Left kidney (tissue), 2 donors: Measurements from ENCODE around the gene PCDHGC5. TPM values are rescaled to one million over a fixed set of nuclear protein-coding genes. Genes with fewer than 3 reads are reported as not detected.
A peak's percentile ranks its signal among the peaks of the same experiment; 100 is the strongest.

Experiments used
- DNase-seq: peaks from one replicate; pipeline ENCODE4 v3.0.0-alpha.2; 2013
- polyA plus RNA-seq: library from polyadenylated mRNA; unstranded; fragments of 120-200 nt; gene quantifications from one replicate; pipeline ENCODE4 v1.2.1, GENCODE V29; 2013; ENCODE audit not compliant: insufficient read length

Gene PCDHGC5
- polyA plus RNA-seq, 1 donor = 0.81 TPM

DNA sequence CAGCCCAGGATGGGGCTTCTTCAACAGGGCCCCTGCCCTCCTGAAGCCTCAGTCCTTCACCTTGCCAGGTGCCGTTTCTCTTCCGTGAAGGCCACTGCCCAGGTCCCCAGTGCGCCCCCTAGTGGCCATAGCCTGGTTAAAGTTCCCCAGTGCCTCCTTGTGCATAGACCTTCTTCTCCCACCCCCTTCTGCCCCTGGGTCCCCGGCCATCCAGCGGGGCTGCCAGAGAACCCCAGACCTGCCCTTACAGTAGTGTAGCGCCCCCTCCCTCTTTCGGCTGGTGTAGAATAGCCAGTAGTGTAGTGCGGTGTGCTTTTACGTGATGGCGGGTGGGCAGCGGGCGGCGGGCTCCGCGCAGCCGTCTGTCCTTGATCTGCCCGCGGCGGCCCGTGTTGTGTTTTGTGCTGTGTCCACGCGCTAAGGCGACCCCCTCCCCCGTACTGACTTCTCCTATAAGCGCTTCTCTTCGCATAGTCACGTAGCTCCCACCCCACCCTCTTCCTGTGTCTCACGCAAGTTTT, 23.6 kb downstream of the PCDHGC5 start:
- no peak for DNase-seq

DNA sequence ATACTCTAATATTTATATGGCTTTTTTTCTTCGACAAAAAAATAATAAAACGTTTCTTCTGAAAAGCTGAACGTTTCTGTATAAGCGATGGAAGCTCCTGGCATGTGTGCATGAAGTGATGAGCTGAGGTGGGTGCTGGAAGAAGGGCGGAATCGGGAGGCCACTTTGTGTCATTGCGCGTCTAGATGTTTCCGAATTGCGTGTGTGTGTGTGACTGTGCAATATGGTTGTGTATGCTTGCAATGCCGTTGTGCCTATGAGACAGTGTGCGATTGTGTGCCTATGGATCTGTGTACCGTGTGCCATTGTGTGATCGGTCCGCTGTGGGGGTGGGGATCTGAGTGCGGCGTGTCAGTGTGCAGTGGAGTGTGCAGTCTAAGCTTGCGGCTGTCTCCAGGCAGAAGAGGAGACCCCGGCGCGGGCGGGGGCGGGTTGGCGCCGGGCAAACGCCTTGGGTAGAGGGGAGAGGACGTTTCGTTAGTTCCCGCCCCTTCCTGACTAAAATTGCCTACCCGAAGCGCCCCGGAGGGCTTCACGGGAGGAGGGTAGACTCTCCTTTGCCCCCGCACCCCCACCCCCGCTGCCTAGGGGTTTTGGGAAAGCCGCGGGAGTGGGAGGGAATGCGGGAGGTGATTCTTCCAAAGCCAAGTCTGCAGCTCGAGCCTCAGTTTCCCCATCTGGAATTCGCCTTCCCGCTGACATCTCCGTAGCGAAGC, 24.2 kb downstream of the PCDHGC5 start:
- DNase-seq = no peak

DNA sequence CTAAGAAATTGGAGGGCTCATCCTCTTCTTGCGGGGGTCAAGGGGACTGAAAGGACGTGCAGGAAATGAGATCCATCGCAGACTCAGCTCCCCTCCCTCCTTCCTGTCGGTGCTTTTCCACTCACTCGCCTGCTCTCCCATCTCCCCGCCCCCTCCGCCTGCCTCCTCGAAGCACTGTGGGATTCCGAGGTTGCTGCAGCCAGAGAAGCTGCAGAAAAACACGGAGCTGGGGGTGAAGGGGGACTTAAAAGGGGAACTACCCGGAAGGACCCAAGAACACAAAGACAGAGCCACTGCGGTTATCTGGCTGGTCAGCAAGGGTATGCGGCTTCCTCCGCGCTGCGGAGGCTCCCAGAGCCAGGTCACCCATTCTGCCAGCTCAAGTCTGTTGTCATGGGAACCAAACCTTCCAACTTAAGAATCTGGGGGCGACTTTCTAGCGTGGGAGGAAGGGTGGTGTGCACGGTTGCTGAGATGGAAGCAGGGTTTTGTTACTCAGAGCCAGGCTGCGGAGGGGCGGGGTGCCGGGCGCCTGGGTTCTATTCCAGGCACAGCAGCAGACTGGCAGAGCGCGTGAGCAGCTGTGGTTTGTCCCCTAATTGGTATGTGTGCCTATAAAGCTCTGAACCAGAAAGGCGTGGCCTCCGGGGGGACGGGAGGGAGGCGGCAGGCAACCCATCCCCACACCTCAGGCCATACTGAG, 24.9 kb downstream of the PCDHGC5 start:
- DNase-seq = no peak

DNA sequence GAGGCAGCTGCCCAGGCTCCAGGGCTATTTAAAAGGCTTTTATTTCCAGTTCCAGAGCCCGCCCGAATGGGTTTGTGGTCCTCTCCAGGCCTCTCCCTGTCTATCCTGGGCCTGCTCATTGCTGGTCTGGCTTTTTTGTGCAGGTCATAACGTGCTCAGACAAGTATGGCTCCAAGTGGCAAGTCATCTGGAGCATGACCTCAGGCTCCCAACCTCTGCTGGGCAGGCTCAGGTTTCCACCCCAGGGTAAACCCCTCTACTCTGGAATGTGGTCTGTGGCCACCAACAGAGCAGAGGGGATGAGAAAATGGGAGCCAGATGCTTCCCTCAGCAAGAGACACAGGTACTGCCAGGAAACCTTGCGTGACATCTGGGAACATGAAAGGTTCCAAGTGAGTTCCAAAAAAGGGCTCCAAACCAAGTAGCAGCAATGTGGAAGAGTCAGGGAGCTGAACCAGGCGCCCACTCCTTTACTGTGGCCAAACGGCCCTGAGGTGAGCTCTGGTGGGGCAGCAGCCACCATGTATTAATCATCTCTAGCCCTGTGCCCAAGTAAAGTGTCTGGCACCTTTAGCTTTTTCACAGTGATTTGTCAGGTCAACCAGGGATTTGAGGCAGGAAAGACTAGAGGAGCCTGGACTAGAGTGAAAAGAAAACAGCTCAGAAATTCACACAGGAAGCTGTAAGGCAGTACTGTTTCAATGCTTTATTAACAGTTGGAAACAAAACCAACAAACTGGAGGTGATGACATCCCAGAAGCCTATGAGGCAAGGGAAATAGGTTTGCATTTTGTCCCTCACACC, 25.7 kb downstream of the PCDHGC5 start:
- no peak for DNase-seq

DNA sequence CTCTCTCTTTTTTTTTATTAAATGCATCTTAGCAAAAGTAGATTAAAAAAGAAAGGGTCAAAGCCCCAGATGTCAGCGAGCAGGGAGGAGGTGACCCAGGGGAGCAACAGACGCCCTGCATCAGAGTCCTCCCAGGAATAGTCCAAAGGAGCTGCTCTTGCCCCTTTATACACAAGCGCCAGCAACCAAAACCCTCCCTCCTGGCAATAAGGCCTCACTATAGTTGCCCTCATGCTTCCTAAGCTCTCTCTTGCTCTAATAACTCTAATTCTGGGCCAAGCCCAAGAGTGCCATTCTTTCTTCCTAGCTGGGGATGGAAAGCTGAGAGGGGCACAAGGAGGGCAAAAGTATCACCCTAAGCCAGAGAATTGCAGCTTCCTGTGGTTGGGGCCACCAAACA, 26.3 kb downstream of the PCDHGC5 start:
- DNase-seq = no peak

DNA sequence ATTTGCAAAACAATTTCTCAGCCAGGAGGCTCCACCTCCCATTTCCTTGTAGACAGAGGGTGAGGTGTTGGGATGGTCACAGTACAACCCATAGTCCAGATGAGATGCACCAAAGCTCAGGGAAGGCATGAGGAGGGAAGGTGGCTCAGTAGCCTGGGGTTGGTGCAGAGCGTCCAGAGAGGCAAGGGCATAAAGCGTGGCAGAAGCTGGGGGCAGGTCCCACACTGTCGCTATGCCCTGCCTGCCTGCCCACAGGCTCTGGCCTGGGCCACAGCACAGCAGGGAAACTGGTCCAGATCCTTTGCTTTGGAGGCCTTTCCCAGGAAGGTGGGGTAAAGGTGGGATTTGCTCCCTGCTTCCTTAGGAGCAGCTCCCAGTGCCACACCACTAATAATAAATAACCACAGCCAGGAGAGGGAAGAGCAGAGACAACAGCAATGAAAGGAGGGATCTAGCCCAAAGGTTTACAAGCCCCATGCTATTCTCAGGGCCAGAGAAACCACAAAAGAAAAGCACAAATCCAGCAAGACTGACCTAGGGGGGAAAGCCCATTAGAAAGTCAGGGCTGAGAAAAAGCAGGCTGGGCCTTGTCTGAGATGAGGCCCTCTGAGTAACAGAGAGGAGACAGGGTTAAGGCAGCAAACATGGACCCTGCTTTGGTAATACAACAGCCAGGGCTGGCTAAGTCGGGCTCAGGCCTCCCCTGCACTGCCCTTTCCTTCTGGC, 27.2 kb downstream of the PCDHGC5 start:
- DNase-seq = no peak

DNA sequence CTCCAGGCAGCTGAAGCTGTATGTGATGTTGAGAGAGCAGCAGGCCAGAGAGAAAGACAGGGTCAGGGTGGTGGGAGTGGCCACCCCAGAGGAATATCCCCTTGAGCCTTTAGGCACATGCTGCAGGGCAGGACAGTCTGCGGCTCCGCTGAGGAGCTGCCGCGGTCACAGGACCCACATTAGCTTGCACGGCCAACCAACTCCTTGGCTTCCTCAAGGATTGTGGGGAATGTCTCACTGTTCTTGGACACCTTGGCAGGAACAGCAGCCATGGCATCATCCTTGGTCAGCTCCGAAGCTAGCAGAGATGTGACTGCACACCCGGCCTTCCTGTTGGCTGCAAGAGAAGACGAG, 27.8 kb downstream of the PCDHGC5 start:
- DNase-seq = no peak

DNA sequence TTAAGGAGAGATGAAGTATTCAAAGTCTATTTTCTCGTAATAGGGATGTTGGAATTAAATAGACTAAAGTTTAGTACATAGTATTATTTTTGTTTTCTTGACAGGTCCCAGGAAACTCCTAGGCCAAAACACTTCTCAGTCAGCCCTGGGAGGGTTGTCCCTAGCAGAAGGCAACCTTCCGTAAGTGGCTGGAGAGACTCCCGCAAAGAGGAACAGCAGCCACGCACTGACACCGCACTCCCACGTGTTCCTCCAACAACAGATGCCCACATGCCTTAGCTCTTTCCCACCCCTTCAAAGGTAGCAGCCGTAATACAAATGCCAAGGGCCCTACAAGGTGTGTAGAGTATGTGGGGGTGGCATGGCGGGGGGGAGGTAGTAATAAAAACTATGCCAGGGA, 28.4 kb downstream of the PCDHGC5 start:
- no peak for DNase-seq

DNA sequence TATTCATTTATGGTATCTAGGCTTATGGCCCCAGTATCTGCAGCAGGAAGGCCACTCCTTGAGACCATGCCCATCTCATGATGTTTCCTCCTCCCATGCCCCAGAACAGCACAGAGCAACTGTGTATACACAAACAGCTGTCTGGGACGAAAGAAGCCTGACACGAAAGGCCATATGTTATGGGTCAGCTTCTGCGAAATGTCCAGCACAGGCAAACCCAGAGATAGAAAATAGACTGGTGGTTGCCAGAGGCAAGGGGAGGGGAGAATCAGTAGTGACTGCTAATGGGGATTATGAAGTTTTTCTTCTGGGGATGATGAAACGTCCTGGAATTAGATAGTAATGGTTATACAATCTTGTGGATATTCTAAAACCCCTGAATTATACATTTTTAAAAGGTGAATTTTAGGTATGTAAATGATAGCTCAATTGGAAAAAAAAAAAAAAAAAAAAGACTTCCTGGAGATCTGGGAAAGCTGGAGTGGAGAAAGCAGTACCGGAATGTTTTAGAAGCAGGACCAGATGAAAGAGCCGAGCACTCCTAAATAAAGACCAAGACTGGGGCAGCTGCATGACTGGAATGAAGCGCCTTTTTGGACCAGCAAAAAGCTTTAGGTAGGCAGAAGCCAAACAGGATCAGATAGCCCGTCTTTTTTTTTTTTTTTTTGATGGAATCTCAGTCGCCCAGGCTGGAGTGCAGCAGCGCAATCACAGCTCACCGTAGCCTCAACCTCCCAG, 29.2 kb downstream of the PCDHGC5 start:
- no peak for DNase-seq

DNA sequence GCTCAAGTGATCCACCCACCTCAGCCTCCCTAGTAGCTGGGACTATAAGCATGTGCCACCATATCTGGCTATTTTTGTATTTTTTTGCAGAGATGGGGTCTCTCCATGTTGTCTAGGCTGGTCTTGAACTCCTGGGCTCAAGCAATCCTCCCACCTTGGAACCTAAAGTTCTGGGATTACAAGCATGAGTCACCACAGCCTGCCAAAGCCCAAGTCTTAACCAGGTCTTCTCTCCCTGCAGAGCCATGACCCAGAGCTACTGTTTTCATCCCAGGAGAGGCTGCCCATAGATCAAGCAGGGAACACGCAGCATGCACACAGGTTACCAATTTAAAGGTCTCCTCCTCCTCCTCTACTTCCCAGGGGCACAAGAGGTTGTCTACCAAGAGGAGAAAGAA, 29.7 kb downstream of the PCDHGC5 start:
- no peak for DNase-seq

DNA sequence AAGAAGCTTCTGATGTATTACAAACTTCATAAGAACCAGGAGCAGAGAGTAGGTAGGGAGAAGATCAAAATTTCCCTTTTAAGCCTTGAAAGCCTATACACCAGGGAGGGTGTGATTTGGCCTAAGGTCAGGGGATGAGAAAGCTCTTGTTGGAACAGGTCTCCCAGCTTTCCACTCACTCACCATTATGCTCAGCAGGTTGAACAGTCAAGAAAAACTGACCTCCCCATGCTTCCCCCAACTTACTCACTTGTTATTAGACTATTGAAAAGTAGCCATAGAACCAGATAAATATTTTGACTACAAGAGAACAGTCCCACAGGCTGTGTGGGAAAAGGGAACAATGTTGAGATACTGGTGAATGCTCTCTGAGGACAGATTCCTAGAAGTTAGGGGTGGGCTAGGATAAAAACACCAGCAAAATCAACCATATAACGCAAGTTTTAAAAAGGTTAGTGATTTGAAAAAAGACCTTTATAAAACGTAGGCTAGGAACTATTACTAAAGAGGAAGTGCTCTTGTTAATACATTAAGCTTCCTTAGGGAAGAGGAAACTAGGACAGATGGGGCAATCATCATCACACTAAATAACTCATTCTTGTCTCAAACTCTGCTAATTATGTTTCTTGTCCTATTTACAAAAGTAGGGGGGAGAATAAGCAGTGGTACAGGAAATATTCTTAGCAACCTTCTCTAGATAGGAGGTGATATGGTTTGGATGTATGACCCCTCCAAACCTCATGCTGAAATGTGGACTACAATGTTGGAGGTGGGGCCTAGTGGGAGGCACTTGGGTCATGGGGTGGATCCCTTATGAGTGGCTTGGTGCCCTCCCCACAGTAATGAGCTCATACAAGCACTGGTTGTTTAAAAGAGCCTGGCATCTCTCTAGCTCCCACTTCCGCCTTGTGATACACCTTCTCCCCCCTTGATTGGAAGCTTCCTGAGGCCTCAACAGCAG, 31.0 kb downstream of the PCDHGC5 start:
- no peak for DNase-seq

DNA sequence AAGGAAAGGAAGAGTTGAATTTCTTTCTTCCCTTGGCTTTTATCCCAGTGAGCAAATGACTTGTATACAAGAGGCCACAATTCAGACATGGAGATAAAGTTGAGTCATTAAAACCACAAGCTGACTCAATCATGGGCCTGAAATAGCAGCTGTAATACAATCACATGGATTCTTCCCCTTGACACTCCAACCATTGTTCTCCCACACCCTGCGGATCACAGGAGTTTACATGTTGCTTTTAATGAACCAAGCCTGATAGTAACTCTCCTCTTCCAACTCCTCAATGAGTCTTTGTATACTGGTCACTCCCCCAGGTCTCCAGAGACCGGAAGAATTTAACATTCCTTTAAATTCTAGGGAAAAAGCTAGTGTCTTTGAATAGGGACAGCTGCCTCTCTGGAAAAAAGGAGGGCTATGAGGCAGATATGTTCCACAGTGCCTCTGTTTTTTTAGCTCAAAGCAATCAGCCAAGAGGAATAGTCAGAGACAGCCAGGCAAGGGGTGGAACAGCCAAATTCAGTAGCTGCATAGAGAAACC, 32.4 kb downstream of the PCDHGC5 start:
- DNase-seq = peak; percentile 79

DNA sequence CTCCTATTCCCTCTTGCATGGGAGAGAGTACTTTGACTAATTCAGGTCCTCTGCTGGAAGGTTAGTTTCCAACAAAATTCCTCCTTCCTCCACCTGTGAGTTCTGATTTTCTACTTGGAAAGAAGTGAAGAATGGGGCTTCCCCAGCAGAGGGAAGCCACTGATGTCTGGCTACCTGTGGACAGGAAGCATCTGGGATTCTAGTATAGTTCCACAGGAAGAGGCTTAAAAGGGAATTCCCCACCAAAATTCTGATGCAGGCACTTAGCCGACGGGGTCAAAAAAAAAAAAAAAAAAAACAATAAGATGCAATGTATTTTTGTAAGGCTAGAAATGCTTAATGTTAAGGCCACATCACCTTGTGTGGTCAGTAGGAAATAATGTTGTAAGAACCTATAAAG, 33.4 kb downstream of the PCDHGC5 start:
- no peak for DNase-seq

DNA sequence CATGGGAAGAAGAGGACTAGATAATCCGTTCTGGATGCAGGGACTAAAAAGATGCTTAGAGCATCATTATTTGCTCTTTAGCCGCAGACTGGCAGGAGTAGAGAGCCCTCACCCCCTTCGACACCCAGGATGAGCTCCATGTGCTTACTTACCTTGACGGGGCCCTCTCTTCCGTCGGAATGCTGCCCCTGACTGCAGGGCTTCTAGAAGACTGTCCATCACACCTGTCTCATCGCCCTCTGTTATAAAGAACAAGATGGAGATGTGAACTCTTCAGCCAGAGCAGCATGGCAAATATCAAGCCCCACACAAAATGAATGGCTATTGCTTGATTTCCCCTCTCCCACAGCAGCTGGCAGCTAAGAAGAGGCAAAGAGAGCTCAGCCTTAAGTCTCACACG, 35.1 kb downstream of the PCDHGC5 start:
- DNase-seq = no peak

DNA sequence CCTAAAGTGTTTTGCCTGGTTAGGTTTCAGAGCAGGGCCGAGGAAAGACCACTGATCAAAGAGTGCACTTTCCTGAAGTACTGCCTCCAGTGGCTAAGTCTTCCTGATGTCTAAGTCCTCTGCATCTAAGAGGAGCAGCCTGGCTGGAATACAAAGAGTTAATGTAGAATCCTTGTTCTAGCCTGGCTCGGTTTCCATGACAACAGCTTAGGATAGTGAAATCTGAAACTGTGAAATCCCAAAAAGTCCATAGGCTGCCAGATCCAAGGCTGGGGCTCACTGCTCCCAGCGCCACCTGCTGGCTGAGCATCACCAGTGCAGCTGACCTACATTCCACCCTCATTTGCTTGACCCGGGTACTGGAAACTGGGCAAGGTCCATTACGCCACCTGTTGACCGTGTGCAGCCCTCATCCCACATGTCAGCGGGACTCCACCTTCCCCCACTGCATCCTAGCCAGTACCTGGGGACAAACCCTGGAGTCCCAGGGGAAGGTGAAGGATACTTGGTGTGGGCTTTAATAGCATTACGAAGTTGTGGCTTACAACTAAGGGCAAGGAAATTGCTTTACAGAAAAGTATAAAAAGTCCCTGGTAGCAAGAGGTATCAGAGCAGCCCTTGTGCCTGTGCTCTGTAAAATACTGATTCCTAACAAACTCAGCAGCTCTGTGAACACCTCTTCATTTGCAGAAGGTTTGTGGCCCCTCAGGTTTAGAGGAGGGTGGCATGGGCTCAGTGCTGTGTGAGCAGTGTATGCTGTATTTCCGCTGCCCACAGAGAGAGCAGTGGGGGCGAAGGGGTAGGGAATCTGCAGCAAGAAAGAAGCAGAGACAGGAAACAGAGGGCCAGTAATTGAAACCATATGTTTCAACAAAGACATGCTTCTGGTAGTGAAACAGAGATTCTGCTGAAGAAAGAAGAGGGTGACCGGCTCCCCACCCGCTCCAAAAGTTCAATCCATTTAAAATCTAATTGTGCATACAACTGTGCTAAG, 36.0 kb downstream of the PCDHGC5 start:
- peak; percentile 98 for DNase-seq

DNA sequence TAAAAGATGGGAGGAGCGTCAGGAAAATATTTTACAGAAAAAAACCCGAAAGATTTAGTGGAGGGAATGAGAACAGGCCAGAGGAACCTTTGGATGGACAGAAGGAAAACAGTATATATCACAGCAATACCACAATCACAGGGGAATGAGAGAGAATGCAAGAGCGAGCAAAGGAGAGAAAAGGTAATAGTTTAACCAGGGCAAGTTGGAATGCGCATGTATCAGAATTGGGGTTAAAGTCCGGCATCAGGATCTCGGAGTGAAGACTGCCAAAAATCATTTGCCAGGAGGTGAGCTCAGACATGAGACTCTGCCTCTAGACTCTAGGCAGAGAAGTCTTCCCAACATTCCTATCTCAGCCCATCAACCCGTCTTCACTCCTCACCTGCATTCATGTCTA, 36.8 kb downstream of the PCDHGC5 start:
- DNase-seq = no peak

DNA sequence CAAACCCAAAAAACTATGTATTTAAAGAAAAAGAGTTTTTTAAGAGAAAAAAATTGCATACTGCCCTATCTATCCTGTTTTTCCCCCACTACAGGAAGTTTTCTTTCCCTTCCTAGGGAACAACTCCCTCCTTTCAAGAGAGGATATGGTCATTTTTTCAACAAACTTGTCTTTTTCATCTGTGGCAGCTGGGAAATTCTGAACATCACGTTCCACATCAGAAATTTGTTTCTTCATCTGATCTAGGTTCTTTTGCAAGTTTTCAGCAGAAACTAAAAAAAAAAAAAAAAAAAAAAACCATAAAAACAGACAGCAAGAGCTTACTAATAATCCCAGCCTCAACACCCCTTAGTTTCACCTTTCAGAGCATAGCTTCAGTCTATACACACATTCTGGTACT, 38.5 kb downstream of the PCDHGC5 start:
- no peak for DNase-seq

DNA sequence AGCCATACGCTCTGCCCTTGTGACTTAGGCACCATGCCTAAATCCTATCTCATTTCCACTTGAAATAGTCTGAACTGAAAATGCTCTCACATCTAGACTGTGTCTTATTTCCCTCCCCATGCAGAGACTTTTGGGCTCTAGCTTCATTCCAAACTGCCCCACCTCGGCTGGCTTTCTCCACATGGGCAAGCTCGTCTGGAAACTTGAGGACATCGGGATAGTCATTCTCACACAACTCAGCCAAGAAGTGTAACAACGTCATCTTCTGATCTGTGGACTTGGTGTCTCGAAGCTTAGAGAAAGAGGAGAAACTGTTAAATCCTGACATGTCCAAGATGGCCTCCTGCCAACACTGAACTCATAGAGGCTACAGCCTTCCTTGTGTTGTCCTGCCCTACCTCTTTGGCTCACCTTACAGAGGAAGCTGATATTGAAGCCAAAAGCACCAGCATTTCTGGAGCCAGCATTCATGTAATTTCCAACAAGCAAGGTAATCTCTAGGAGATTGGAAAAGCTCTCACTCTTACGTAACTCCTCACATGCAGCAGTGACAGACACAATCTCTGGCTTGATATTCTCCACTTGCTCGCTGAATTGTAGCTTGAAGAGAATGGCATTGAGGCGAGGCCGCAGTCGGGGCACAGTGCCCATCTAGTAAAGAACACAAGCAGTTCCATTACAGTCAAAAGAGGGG, 39.6 kb downstream of the PCDHGC5 start:
- DNase-seq = no peak
